ENCODE results near the gene BANK1. TPM values are rescaled to one million over a fixed set of nuclear protein-coding genes. Genes with fewer than 3 reads are reported as not detected.

The BANK1 gene
- total RNA-seq, 3 donors from 2014 or later, result 0.23 to 1.7 (median 0.24) TPM

GRCh38 chr4:102091656-102092055 lies 301.1 kb downstream of the BANK1 start:
- Mint-ChIP-seq H3K9me3 (no peaks in the 10 kb centered on the region), H3K27me3 (ENCODE audit: low read depth) (no peaks in the 10 kb centered on the region), H3K36me3 (ENCODE audit: insufficient read depth) (no peaks in the 10 kb centered on the region), H3K4me1 (ENCODE audit: low read depth) (no peaks in the 10 kb centered on the region), H3K4me3 (no peak overlapping the region)
- no peak for ATAC-seq
- no peak for DNase-seq

- H3K4me1 Mint-ChIP-seq (ENCODE audit: low read depth), result no peaks in the 10 kb centered on the region
- DNase-seq (no peak), ATAC-seq (no peak)
- no peaks in the 10 kb centered on the region for H3K27me3 Mint-ChIP-seq (ENCODE audit: low read depth)
- H3K4me3 Mint-ChIP-seq, result no peak overlapping the region
- no peaks in the 10 kb centered on the region for H3K9me3 Mint-ChIP-seq
- H3K36me3 Mint-ChIP-seq (ENCODE audit: insufficient read depth), result no peaks in the 10 kb centered on the region
Observed at GRCh38 chr4:102094481-102094880, 304.0 kb downstream of the BANK1 start.

- DNase-seq (no peak), ATAC-seq (no peak)
- Mint-ChIP-seq H3K9me3 (peaks cover 29% of the 10 kb centered on the region), H3K27me3 (ENCODE audit: low read depth) (no peaks in the 10 kb centered on the region), H3K4me1 (ENCODE audit: low read depth) (no peaks in the 10 kb centered on the region), H3K36me3 (ENCODE audit: insufficient read depth) (peaks cover 4% of the 10 kb centered on the region), H3K4me3 (no peak overlapping the region)
Observed at GRCh38 chr4:102103368-102103767, 312.8 kb downstream of the BANK1 start.

GRCh38 chr4:102104278-102104677 lies 313.7 kb downstream of the BANK1 start:
- Mint-ChIP-seq H3K9me3 (peaks cover 33% of the 10 kb centered on the region), H3K4me3 (no peak overlapping the region), H3K27me3 (ENCODE audit: low read depth) (no peaks in the 10 kb centered on the region), H3K4me1 (ENCODE audit: low read depth) (no peaks in the 10 kb centered on the region), H3K36me3 (ENCODE audit: insufficient read depth) (peaks cover 4% of the 10 kb centered on the region)
- DNase-seq (no peak), ATAC-seq (no peak)

GRCh38 chr4:102105983-102106382 lies 315.5 kb downstream of the BANK1 start:
- no peak overlapping the region for H3K4me3 Mint-ChIP-seq
- ATAC-seq, result no peak
- H3K4me1 Mint-ChIP-seq (ENCODE audit: low read depth), result no peaks in the 10 kb centered on the region
- H3K27me3 Mint-ChIP-seq (ENCODE audit: low read depth), result no peaks in the 10 kb centered on the region
- peaks cover 4% of the 10 kb centered on the region for H3K36me3 Mint-ChIP-seq (ENCODE audit: insufficient read depth)
- H3K9me3 Mint-ChIP-seq, result peaks cover 33% of the 10 kb centered on the region
- DNase-seq, result no peak

GRCh38 chr4:102114118-102114630 lies 323.6 kb downstream of the BANK1 start:
- ATAC-seq (no peak), DNase-seq (no peak)
- H3K27me3 Mint-ChIP-seq (ENCODE audit: low read depth), result no peaks in the 10 kb centered on the region
- H3K4me1 Mint-ChIP-seq (ENCODE audit: low read depth), result no peaks in the 10 kb centered on the region
- H3K36me3 Mint-ChIP-seq (ENCODE audit: insufficient read depth), result no peaks in the 10 kb centered on the region
- H3K9me3 Mint-ChIP-seq, result no peaks in the 10 kb centered on the region
- no peak overlapping the region for H3K4me3 Mint-ChIP-seq

- no peak overlapping the region for H3K4me3 Mint-ChIP-seq
- ATAC-seq (no peak), DNase-seq (no peak)
- H3K27me3 Mint-ChIP-seq (ENCODE audit: low read depth), result no peaks in the 10 kb centered on the region
- no peaks in the 10 kb centered on the region for H3K4me1 Mint-ChIP-seq (ENCODE audit: low read depth)
- H3K36me3 Mint-ChIP-seq (ENCODE audit: insufficient read depth), result no peaks in the 10 kb centered on the region
- peaks cover 5% of the 10 kb centered on the region for H3K9me3 Mint-ChIP-seq
Observed at GRCh38 chr4:102116121-102116520, 325.6 kb downstream of the BANK1 start.

- no peak for DNase-seq
- Mint-ChIP-seq H3K27me3 (ENCODE audit: low read depth) (peaks cover 1% of the 10 kb centered on the region), H3K4me1 (ENCODE audit: low read depth) (no peaks in the 10 kb centered on the region), H3K4me3 (no peak overlapping the region), H3K9me3 (peaks cover 21% of the 10 kb centered on the region), H3K36me3 (ENCODE audit: insufficient read depth) (no peaks in the 10 kb centered on the region)
- ATAC-seq, result no peak
Observed at GRCh38 chr4:102120846-102121245, 330.3 kb downstream of the BANK1 start.

Data from activated T-cell treated with anti-CD3 and anti-CD28 coated beads, Interleukin-2, amount 50 U/mL, for 4 hours (primary cell).